Smooth muscle cell (in vitro differentiated cells): ENCODE data around the gene TNS4. TPM values are rescaled to one million over a fixed set of nuclear protein-coding genes. Genes with fewer than 3 reads are reported as not detected.

ENCODE experiments used
- DNase-seq: peaks from one replicate; lab custom pipeline; 2025; ENCODE audit not compliant: unreplicated experiment; lab: John Stamatoyannopoulos, UW
- H2AFZ ChIP-seq: fragments of 200-600 bp; sonication (generic); 2 replicates; pipeline ENCODE4 v1.6.0; 2016; ENCODE audit warnings: antibody characterized with exemption, low read depth, mild to moderate bottlenecking
- H3F3A ChIP-seq: fragments of 200-600 bp; sonication (generic); 2 replicates; pipeline ENCODE4 v1.6.0; 2017; ENCODE audit warnings: antibody characterized with exemption, low read depth
- H3K27ac ChIP-seq: fragments of 200-600 bp; sonication (generic); 2 replicates; pipeline ENCODE4 v1.5.1; 2016; ENCODE audit warnings: low read depth, mild to moderate bottlenecking
- H3K27me3 ChIP-seq: fragments of 200-600 bp; sonication (generic); 2 replicates; pipeline ENCODE4 v1.6.1; 2016; ENCODE audit warnings: low read depth, mild to moderate bottlenecking
- H3K36me3 ChIP-seq: fragments of 200-600 bp; sonication (generic); 2 replicates; pipeline ENCODE4 v1.5.1; 2016; ENCODE audit warnings: low read depth
- H3K4me1 ChIP-seq: fragments of 200-600 bp; sonication (generic); 2 replicates; pipeline ENCODE4 v1.5.1; 2016; ENCODE audit warnings: low read depth
- H3K4me2 ChIP-seq: fragments of 200-600 bp; sonication (generic); 2 replicates; pipeline ENCODE4 v1.6.0; 2016; ENCODE audit warnings: mild to moderate bottlenecking
- H3K4me3 ChIP-seq: fragments of 200-600 bp; sonication (generic); 2 replicates; pipeline ENCODE4 v1.5.1; 2016; ENCODE audit warnings: mild to moderate bottlenecking
- H3K79me2 ChIP-seq: fragments of 200-600 bp; sonication (generic); 2 replicates; pipeline ENCODE4 v1.6.0; 2016; ENCODE audit warnings: low read depth, mild to moderate bottlenecking
- H3K9ac ChIP-seq: fragments of 200-600 bp; sonication (generic); 2 replicates; pipeline ENCODE4 v1.6.0; 2016; ENCODE audit warnings: low read depth
- H3K9me3 ChIP-seq: fragments of 200-600 bp; sonication (generic); replicated peaks from 2 replicates; pipeline ENCODE4 v1.5.1; 2016; ENCODE audit warnings: low read depth
- H4K20me1 ChIP-seq: fragments of 200-600 bp; sonication (generic); 2 replicates; pipeline ENCODE4 v1.6.0; 2016; ENCODE audit warnings: low read depth
- CTCF ChIP-seq: fragments of 200-600 bp; sonication (generic); IDR thresholded peaks from 2 replicates; pipeline ENCODE4 v1.5.1; 2017; ENCODE audit warnings: borderline replicate concordance, mild to moderate bottlenecking, antibody characterized with exemption; ENCODE audit not compliant: insufficient read depth, poor library complexity, severe bottlenecking
- WGBS: methylation state at CpG from one replicate; pipeline ENCODE4 v1.1.7; 2016; ENCODE audit warnings: low lambda C conversion rate; 5-methylcytosine and 5-hydroxymethylcytosine counted together
- polyA plus RNA-seq: library from polyadenylated mRNA; unstranded; fragments of >200 nt; fragmentation: Nextera tagmentation; extraction: Ambion mirVana; gene quantifications from 2 replicates; pipeline ENCODE4 v1.2.1, GENCODE V29; 2016
- total RNA-seq: library from RNA; depleted of rRNA; stranded (reverse); fragments of >200 nt; gene quantifications from 2 replicates; pipeline ENCODE4 v1.2.3, GENCODE V29; 2014

TNS4 gene
- total RNA-seq (0.63 and 1.2 TPM in 2 replicates), polyA plus RNA-seq (0.13 and 3.3 TPM in 2 replicates)

- H3K27me3 ChIP-seq = no peaks in the 10 kb centered on the region
- no peaks in the 10 kb centered on the region for H3F3A ChIP-seq
- H3K4me2 ChIP-seq = no peak within 1 kb of the TSS
- no peaks in the 10 kb centered on the region for H3K4me1 ChIP-seq
- no peaks in the 10 kb centered on the region for H3K79me2 ChIP-seq
- no peak for TF ChIP-seq CTCF
- H3K9ac ChIP-seq = no peak within 1 kb of the TSS
- H3K27ac ChIP-seq = no peak within 1 kb of the TSS
- 66% methylated on average over 7 of the region's 7 CpGs for WGBS
- H4K20me1 ChIP-seq = no peaks in the 10 kb centered on the region
- H3K36me3 ChIP-seq = no peaks in the 10 kb centered on the region
- DNase-seq = no peak
- H2AFZ ChIP-seq = no peak within 1 kb of the TSS
- H3K4me3 ChIP-seq = no peak within 1 kb of the TSS
- H3K9me3 ChIP-seq = no peaks in the 10 kb centered on the region
Measured at GRCh38 chr17:40501499-40501911, at the start of gene TNS4. TSS of gene TNS4 (minus strand) at chr17:40501623. CDS start at chr17:40496425, 5,198 bp downstream.

GRCh38 chr17:40550608-40551007, 49.2 kb upstream of the TNS4 start:
- 30% methylated on average over 8 of the region's 8 CpGs for WGBS
- no peaks in the 10 kb centered on the region for H3K27me3 ChIP-seq
- no peaks in the 10 kb centered on the region for H4K20me1 ChIP-seq
- H3K36me3 ChIP-seq = no peaks in the 10 kb centered on the region
- no peak for TF ChIP-seq CTCF
- peak overlapping the region; percentile 37 for H3K9ac ChIP-seq
- no peaks in the 10 kb centered on the region for H3K79me2 ChIP-seq
- peak overlapping the region; percentile 89 for H3K27ac ChIP-seq
- no peak overlapping the region for H3K4me2 ChIP-seq
- no peaks in the 10 kb centered on the region for H3K9me3 ChIP-seq
- H3K4me1 ChIP-seq = peaks cover 11% of the 10 kb centered on the region
- no peak for DNase-seq
- H3F3A ChIP-seq = no peaks in the 10 kb centered on the region
- no peak overlapping the region for H2AFZ ChIP-seq
- no peak overlapping the region for H3K4me3 ChIP-seq

- WGBS = 53% methylated on average over 9 of the region's 9 CpGs
- DNase-seq = no peak
- Histone ChIP-seq H3F3A (no peaks in the 10 kb centered on the region), H3K4me2 (peak overlapping the region; percentile 47), H3K27ac (peak overlapping the region; percentile 89), H3K9me3 (no peaks in the 10 kb centered on the region), H4K20me1 (no peaks in the 10 kb centered on the region), H3K9ac (peak overlapping the region; percentile 46), H2AFZ (peak overlapping the region; percentile 67), H3K79me2 (no peaks in the 10 kb centered on the region), H3K4me1 (peaks cover 11% of the 10 kb centered on the region), H3K36me3 (no peaks in the 10 kb centered on the region), H3K27me3 (no peaks in the 10 kb centered on the region), H3K4me3 (no peak overlapping the region)
- TF ChIP-seq CTCF = no peak
Measured at GRCh38 chr17:40548982-40549685, 47.7 kb upstream of the TNS4 start.
